K562 (cell line): Measurements from ENCODE around the gene LMO4. TPM values are rescaled to one million over a fixed set of nuclear protein-coding genes. Genes with fewer than 3 reads are reported as not detected.

Source experiments
- AFF1 ChIP-seq, 2 experiments: fragments of 450-650 bp; IDR thresholded peaks; 2 replicates each; pipeline ENCODE4 v1.6.1; 2018; ENCODE audit warnings: mild to moderate bottlenecking in 2 of 2, low read depth in 1 of 2; ENCODE audit not compliant: partially characterized antibody in 2 of 2
- ATF1 ChIP-seq, 2 experiments: fragments of 450-650 bp in 1 of 2; IDR thresholded peaks; 2 replicates each; pipeline ENCODE4 v1.6.1; 2016; ENCODE audit warnings: missing compliant biosample characterization in 1 of 2, missing genetic modification characterization in 1 of 2
- CHD2 ChIP-seq: IDR thresholded peaks from 2 replicates; pipeline ENCODE4 v1.6.1; 2011; ENCODE audit warnings: low read depth, low read length
- CREB3 ChIP-seq: fragments of 450-650 bp; conservative IDR thresholded peaks from 2 replicates; pipeline ENCODE4 v1.6.1; 2016; ENCODE audit warnings: missing genetic modification characterization, low read depth, mild to moderate bottlenecking, missing compliant biosample characterization, moderate library complexity
- ELF1 ChIP-seq: fragments of 200-800 bp; sonication (Bioruptor generic); IDR thresholded peaks from 2 replicates; pipeline ENCODE4 v1.6.1; 2016; ENCODE audit warnings: missing genetic modification characterization, missing compliant biosample characterization
- FOXM1 ChIP-seq, 2 experiments: fragments of 450-650 bp in 1 of 2; sonication (generic) in 1 of 2; formaldehyde crosslinking in 1 of 2; IDR thresholded peaks; 2 replicates each; pipeline versions ENCODE4 v1.6.1 to v1.9.0; 2017 to 2022; ENCODE audit warnings: low read depth in 2 of 2, mild to moderate bottlenecking in 2 of 2, missing genetic modification reagents in 1 of 2, moderate library complexity in 1 of 2
- FOXP1 ChIP-seq: sonication (generic); formaldehyde crosslinking; IDR thresholded peaks from 2 replicates; pipeline ENCODE4 v1.8.0; 2022; ENCODE audit warnings: mild to moderate bottlenecking, missing genetic modification reagents
- HMG20B ChIP-seq: fragments of 250-450 bp; sonication (Bioruptor Pico); IDR thresholded peaks from 2 replicates; pipeline ENCODE4 v1.5.0; 2021; ENCODE audit warnings: mild to moderate bottlenecking
- HMGN3 ChIP-seq: IDR thresholded peaks from 2 replicates; pipeline ENCODE4 v1.6.1; 2011; ENCODE audit warnings: borderline replicate concordance, low read depth, mild to moderate bottlenecking, mixed read lengths, low read length; ENCODE audit not compliant: insufficient read length; ENCODE audit errors: extremely low read depth
- LCOR ChIP-seq: sonication (generic); formaldehyde crosslinking; IDR thresholded peaks from 2 replicates; pipeline ENCODE4 v1.8.0; 2022; ENCODE audit warnings: mild to moderate bottlenecking, missing genetic modification reagents
- MBD2 ChIP-seq: sonication (generic); IDR thresholded peaks from 2 replicates; pipeline ENCODE4 v1.6.1; 2016; ENCODE audit warnings: low read depth, borderline replicate concordance
- PYGO2 ChIP-seq: fragments of 450-650 bp; IDR thresholded peaks from 2 replicates; pipeline ENCODE4 v1.6.1; 2016; ENCODE audit warnings: mild to moderate bottlenecking, missing genetic modification characterization, moderate library complexity, missing compliant biosample characterization
- SRF ChIP-seq, 2 experiments: fragments of 250-450, 450-650 bp in 1 of 2; sonication (Bioruptor Pico) in 1 of 2; sonication (generic) in 1 of 2; formaldehyde crosslinking; IDR thresholded peaks; 2 replicates each; pipeline versions ENCODE4 v1.5.0 to v1.5.1; 2020 to 2022; ENCODE audit warnings: mild to moderate bottlenecking in 1 of 2, missing genetic modification reagents in 1 of 2
- STAT5A ChIP-seq: IDR thresholded peaks from 2 replicates; pipeline ENCODE4 v1.6.1; 2012; ENCODE audit warnings: low read length, inconsistent platforms, borderline replicate concordance
- ZBTB17 ChIP-seq: fragments of 450-650 bp; formaldehyde crosslinking; IDR thresholded peaks from 2 replicates; pipeline ENCODE4 v1.4.0; 2020; ENCODE audit warnings: mild to moderate bottlenecking
- ZBTB7A ChIP-seq: IDR thresholded peaks from 2 replicates; pipeline ENCODE4 v1.6.1; 2011; ENCODE audit warnings: low read depth, mild to moderate bottlenecking, low read length, moderate library complexity, borderline replicate concordance; ENCODE audit not compliant: control insufficient read depth
- ZMIZ1 ChIP-seq, 2 experiments: fragments of 150-350 bp in 1 of 2; IDR thresholded peaks; 2 replicates each; pipeline ENCODE4 v1.6.1; 2012 to 2016; ENCODE audit warnings: low read depth in 2 of 2, low read length in 2 of 2, mild to moderate bottlenecking in 1 of 2, moderate library complexity in 1 of 2
- polyA plus RNA-seq, 8 experiments: library from polyadenylated mRNA; depleted of rRNA in 4 of 8; stranded (reverse) in 5 of 8; unstranded in 3 of 8; fragments of >200 nt; fragmentation: Nextera tagmentation in 2 of 8; fragmentation: Illumina TruSeq in 1 of 8; extraction: Ambion mirVana in 2 of 8; extraction: Trizol in 1 of 8; gene quantifications; 2 replicates each; pipeline versions ENCODE4 v1.2.1 to v1.2.3, GENCODE V29; 2011 to 2014; ENCODE audit warnings: inconsistent platforms in 1 of 8, missing spikeins in 1 of 8
- total RNA-seq, 7 experiments: library from RNA; depleted of rRNA in 6 of 7; stranded (reverse); fragments of >200 nt in 6 of 7; fragmentation: Illumina TruSeq in 2 of 7; extraction: Trizol in 2 of 7; gene quantifications; 2 replicates each; pipeline versions ENCODE4 v1.2.1 to v1.2.3, GENCODE V29; 2011 to 2021; ENCODE audit warnings: low replicate concordance in 1 of 7

The LMO4 gene
- total and polyA plus RNA-seq, 9 of the 15 experiments (the other 6 are each of a cell fraction or from before 2014, with no cell fraction given) = 3.1 to 35.3 (median 22.4) TPM

- TF ChIP-seq ZMIZ1 (IDR thresholded peaks at IDR 0.05; ENCODE audit: low read depth in 2 of 2, low read length in 2 of 2) = no peak
- TF ChIP-seq FOXP1 (CRISPR knock-in tag) = no peak
- 0 out of 4 replicates have a peak, but pooled peaks of 1 of the 2 experiments have one; percentile 19 for TF ChIP-seq SRF (CRISPR knock-in tag; IDR thresholded peaks at IDR 0.05)
- no peak for TF ChIP-seq HMG20B
- TF ChIP-seq ATF1 (CRISPR knock-in tag; IDR thresholded peaks at IDR 0.05) = no peak
- TF ChIP-seq ATF1 (tag; IDR thresholded peaks at IDR 0.05) = no peak
- TF ChIP-seq HMGN3 = no peak
- TF ChIP-seq STAT5A = no peak
- TF ChIP-seq AFF1 (IDR thresholded peaks at IDR 0.05; ENCODE audit: low read depth in 1 of 2, partially characterized antibody in 2 of 2) = no peak
- no peak for TF ChIP-seq ELF1 (tag)
- TF ChIP-seq LCOR (CRISPR knock-in tag) = no peak
- no peak for TF ChIP-seq CREB3 (tag)
- no peak for TF ChIP-seq PYGO2
- no peak for TF ChIP-seq FOXM1 (IDR thresholded peaks at IDR 0.05; ENCODE audit: low read depth)
- TF ChIP-seq FOXM1 (CRISPR knock-in tag; IDR thresholded peaks at IDR 0.05; ENCODE audit: low read depth) = 0 out of 2 replicates have a peak, but pooled peaks have one; percentile 56
- no peak for TF ChIP-seq MBD2
- peak; percentile 63; the same call in 1 of the 2 replicates for TF ChIP-seq ZBTB7A
- TF ChIP-seq CHD2 = no peak
- TF ChIP-seq ZBTB17 = peak; percentile 42; the same call in 1 of the 2 replicates
Observed at GRCh38 chr1:87327376-87328271, 1.1 kb upstream of the LMO4 start (continued).
